ENCODE data around the gene EIF1AD. TPM values are rescaled to one million over a fixed set of nuclear protein-coding genes. Genes with fewer than 3 reads are reported as not detected.
"Not testable (repeated sequence)": the region's sequence is repeated elsewhere in the genome, so short reads cannot be mapped to it uniquely, and the experiment has no call there.

EIF1AD gene, protein sequence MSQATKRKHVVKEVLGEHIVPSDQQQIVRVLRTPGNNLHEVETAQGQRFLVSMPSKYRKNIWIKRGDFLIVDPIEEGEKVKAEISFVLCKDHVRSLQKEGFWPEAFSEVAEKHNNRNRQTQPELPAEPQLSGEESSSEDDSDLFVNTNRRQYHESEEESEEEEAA
- 45.8 and 57.5 TPM in 2 replicates for total RNA-seq (2014; rRNA removed; shearing (Covaris generic))
- 22.9 and 28.0 TPM in 2 replicates for polyA plus RNA-seq (2015; cell fraction: cytosol; rRNA removed)
- 42.3 and 43.4 TPM in 2 replicates for polyA plus RNA-seq (2015; cell fraction: nucleus; rRNA removed)

DNA sequence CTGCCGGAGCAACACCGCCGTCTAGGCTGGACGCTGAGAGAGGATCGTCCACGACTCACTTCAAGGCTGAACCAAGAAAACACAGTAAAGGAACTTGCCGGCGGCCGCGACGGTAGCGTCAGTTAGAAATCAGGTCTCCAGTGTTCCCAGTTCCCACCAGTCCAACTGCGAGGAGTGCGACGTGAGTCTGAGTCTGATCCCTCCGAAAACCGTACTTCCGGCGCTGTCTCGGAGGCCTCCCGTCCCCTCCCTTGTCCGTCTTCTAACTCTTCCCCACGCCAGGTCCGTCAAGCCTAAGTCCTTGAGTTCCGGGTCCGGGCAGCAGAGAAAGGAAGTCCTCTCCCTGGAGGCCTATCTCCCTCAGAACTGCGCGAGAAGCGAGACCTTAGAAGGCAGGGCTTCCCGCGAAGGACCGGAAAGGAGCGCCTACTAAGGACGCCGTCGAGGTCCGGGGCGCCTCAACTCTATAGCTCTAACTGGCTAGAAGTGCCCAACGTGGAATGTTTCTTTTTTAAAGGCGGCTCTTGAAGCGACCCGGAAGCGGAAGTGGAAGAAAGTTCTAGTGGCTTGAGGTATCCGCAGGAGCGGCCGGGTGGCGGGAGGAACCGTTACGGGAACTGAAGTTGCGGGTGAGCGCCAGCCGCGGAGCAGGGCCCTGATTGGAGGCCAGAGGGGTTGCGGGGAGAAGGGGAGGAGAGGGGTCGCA, at the start of gene EIF1AD, which contains the start of gene BANF1:
TSS of gene EIF1AD (minus strand) at position 216 of the 706 bp plus-strand sequence. CDS start 1,768 bp downstream, outside the sequence.
TSS of gene BANF1 (plus strand) at position 562 of the 706 bp plus-strand sequence. CDS start 748 bp downstream, outside the sequence.
- DNase-seq (ENCODE audit: low read depth), result peak; percentile 98

DNA sequence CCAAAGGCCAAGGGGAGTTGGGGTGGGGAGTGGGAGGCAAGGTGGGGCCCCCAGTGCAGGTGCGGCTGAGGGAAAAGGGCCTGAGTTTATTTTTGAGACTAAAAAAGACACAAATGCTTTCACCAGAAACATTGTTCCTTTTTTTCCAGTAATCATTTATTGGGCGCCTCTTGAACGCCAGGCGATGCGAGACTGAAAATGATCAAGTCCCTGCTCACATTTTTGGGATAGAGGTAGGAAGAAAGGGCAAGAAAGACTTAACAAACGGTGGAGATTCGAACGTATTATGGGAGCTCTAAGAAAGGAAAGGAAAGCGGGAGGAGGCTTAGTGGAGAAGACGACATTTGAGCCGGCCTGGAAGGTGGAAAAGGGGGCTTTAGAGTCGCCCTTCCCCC, 49.4 kb upstream of the EIF1AD start:
- DNase-seq (ENCODE audit: low read depth), result no peak

DNA sequence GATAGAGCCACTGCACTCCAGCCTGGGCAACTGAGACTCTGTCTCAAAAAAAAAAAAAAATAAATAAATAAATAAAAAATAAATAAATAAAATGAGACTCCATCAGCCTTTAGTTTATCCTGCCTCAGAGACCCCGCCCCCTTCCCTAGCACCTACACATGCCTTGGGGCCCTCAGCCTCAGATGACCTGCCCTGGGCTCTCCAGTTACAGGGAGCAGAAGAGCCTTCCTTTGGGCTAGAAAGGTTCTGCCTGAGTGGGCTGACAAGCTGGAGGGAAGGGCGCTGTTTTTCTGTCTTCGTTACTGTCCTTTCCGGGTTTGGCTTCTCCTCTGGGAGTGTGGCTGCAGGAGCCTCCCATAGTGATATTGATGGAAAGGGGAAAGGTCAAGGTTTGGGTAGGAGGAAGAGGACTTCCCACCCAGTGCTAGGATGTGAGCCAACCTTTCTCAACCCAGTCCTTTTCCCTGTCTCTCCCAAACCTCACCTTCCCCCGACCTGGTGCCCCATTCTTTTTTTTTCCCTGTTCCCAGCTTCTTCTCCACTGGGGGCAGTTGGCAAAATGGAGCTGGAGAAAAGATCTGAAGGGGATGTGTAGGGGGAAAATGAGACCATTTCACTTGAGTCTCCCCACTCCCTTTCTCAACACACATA, 48.7 kb upstream of the EIF1AD start:
- no peak for DNase-seq (ENCODE audit: low read depth)

DNA sequence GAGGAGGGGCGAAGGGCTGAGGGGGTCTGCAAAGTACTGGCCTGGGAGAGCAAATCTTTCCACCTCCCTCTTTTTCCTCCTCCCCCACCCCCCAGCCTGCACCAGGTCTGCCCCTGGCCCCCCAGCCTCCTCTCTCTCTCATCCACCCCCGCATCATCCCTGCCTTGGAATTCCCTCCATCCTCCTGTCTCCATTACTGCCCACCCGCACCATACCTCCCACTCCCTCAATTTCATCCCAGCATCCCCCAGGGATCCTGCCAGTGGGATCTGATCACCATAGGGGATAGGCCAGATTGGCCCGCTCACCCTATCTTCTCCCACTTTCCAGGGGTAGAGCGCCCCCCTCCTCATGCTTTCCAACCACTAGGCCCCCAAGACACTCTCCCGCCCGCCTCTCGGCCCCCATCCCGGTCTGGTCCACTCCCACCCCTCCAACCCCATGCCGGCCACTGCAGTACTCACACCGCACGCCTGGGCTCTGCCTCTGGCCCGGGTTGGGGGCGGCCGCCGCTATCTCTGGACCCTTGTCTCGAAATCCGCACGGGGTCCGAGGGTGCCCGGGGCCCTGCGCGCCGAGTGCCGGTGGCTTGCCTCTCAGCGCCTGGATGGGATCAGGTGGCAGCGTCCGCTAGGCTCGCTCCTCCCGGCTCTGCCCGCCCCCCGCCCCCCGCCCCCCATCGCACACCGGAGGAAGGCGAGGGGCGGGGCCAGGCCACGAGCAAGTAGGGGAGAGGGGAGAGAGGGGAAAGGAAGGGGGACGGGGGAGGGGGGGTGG, 46.8 kb upstream of the EIF1AD start, which contains the start of gene GAL3ST3:
TSS of gene GAL3ST3 (minus strand) at position 615 of the 777 bp plus-strand sequence. CDS start 3,746 bp downstream, outside the sequence.
- DNase-seq (ENCODE audit: low read depth), result no peak

DNA sequence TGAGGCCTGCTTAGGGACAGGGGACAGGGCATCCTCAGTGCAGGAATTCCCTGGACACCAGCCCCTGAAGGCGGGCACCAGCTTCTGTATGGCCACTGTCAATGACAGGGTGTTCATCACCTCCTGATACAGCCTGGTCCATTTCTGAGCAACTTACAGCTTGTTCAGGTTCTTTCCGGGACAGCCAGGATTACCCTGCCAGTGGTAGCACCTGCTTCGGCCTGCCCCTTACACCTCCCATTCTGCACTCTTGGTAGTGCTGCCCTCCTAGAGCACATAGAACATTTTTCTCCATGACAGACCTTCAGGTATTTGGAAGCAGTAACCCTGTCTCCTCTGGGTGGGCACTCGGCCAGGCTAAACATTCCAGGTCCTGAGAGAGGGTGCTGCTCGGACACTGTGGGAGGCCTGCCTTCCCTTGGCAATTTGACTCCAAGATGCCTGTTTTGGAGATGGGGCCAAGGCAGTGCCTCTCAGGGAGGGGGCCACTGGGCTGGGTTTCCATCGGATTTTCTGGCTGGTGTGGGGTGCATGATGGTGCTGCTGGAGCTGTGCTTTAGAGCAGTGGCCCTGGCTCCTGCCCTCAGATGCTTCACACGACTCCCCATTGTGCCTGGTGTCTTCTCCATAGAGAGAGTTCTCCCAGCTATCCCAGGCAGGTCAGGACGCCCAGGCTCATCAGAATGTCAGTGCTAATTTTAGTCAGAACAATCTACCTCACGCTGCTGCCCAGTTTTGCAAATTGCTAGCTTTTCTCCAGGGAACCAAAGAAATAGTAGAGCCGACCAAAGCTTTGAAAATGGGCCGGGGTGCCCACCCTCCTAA, 45.8 kb upstream of the EIF1AD start:
- no peak for DNase-seq (ENCODE audit: low read depth)

DNA sequence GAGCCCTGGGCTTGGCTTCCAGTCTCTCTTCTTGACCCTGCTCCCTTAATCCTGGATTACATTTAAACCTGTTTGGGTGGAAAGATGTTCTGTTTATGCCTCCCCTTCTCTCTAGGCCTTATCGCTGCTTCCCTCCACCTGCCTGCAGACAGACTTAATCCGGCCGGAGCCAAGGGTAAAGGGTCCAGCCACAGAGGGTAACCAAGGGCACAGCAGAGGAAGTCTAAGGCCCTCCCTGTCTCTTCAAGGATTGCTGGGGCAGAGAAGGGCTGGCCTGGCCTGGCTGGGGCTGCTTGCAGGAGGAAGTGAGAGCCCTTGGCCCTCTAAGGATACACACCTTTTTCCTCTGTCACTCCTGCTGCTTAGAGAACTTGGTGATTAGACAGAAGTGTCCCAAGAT, 44.9 kb upstream of the EIF1AD start:
- no peak for DNase-seq (ENCODE audit: low read depth)

DNA sequence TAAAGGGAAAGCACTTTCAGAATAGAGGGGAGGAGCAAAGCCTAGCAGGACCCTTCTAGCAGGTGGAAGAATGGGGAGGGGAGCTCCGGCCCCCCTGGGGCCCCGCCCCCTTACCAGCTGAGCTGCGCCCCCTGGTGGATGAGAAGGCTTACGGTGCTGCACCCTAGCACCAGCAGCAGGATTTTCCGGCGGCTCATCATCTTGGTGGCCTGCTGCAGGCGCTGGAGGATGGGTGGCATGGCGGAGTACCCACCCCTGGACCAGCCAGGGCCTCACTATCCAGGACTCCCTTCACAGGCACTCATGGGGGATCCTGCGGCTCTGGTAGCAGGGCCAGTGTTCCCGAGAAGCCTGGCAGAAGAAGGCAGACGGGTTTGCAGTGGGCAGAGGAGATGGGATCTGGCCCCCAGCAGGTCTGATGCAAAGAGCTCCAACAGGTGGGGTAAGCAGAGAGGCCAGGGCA, 43.3 kb upstream of the EIF1AD start:
- peak; percentile 58 for DNase-seq (ENCODE audit: low read depth)

DNA sequence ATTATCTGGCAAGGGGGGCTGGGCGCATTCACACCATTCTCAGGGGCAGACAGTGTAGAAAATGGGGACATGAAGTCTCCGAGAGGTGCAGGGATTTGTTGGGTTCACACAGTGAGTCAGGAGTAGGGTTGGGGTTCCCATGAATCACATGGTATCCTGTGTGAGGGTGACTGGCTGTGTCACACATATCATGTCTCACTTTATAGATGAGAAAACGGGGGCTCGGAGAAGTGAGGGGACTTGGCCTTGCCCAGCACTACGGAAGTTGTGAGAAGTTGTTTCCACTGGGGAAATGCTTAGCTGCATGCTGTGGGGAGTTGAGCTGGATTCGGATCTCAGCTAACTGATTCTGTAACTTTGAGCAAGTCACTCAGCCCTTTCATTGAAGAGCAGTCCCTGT, 42.8 kb upstream of the EIF1AD start:
- no peak for DNase-seq (ENCODE audit: low read depth)

DNA sequence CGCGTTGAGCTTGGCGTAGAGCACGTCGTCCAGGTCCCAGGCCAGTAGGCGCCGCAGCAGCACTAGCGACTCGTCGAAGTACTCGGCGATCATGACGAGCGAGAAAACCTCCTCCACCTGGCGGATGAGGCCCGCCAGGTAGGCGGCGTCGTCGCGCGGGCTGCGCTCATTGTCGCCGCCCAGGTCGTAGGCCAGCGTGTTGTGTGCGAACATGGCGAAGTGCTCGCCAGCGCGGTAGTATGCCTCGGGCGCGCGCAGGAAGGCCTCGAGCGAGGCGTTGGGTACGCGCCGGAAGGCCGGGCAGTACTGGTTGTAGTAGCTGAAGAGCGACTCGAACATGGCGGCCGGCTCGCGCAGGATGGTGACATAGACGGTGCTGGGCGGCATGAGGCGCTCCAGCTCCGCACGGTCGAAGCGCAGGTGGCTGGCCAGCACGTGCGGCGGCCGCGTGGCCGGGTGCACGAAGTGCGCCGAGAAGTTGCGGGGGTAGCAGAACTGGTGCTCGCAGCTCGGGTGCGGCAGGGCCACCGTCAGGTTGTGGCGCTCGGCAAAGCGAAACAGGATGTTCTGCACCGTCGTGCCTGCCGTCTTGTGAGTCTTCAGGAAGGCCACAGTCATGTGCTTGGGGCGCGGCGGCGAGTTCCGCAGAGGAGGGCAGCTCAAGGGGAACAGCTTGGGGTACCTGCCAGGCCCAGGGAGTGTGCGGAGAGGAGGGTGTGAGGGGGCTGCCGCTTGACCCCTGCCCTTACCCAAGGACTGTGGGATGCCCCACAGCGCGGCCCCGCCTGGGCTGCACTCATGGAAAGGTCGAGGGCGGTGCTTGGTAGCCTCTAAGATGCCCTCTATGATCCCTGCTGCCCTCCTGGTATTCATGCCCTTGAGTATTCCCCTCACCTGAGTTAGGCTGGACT, 41.3 kb upstream of the EIF1AD start:
- DNase-seq (ENCODE audit: low read depth), result no peak

DNA sequence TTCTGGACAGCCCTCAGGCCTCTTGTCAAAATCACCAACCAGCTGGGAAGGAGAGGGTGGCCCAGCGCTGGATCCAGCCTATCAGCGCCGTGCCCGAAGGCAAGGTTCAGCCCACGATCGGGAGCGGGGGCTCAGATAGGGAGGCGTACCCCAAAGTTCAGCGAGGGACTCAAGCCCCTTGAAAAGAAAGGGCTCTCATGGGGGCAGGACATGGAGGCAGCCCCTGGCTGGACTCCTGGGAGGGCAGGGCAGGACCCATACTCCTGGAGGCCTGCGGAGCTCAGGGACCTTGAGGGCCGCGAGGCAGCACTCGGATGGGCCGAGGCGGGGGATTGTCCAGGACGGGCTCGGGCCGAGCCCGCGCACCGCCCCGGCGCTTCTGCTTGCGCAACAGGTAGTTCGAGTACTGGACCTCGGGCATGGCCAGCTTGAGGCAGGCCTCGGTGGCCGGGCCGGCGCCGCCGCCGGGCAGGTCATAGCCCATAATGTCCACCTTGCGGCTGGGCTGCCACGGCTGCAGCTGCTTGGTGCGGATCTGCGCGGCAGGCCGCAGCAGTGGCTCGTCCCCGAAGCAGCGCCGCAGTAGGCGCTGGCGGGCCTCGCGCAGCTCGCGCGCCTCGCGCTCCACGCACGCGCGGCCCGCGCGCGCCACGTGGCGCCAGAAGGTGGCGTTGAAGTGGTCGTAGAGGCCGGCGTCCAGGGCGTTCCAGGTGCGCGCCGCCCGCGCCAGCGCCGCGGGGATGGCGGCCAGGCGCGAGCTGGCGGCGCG, 40.5 kb upstream of the EIF1AD start:
- no peak for DNase-seq (ENCODE audit: low read depth)

DNA sequence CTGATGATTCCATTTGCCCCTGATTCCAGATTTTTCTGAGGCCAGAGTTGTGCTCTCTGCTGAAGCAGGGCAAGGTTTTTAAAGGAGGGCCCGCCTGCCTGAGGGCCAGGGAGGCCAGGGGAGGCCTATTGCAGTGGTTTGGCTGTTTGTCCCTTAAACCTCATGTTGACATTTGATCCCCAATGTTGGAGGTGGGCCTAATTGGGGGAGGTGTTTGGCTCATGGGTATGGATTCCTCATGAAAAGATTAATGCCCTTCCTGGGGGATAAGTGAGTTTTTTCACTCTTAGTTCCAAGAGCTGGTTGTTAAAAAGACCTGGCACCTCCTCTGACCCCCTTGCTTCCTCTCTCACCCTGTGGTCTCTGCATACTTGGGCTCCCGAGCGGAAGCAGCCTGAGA, 37.8 kb upstream of the EIF1AD start:
- no peak for DNase-seq (ENCODE audit: low read depth)

DNA sequence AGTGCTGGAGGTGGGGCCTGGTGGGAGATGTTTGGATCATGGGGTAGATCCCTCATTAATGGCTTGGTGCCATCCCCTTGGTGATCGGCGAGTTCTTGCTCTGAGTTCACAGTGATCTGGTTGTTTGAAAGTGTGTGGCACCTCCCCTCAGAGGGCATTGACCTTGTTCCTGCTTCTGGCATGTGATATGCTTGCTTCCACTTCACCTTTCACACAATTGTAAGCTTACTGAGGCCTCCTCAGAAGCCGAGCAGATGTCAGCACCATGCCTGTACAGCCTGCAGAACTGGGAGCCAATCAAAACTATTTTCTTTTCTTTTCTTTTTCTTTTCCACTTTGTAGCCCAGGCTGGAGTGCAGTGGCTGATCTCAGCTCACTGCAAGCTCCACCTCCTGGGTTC, 35.4 kb upstream of the EIF1AD start:
- DNase-seq (ENCODE audit: low read depth), result no peak

DNA sequence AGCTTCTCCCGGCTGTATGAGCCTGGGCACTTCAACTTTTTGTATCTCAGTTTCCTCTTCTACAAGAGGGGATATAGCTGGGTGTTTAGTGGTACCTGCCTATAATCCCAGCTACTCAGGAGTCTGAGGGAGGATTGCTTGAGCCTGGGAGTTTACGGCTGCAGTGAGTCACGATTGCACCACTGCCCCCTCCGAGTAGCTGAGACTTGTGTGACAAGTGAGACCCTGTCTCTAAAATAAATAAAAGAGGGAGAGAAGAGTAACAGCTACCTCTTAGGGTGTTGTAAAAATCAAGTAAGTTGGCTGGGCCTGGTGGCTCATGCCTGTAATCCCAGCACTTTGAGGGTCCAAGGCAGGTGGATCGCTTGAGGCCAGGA, 34.4 kb upstream of the EIF1AD start:
- DNase-seq (ENCODE audit: low read depth), result no peak

DNA sequence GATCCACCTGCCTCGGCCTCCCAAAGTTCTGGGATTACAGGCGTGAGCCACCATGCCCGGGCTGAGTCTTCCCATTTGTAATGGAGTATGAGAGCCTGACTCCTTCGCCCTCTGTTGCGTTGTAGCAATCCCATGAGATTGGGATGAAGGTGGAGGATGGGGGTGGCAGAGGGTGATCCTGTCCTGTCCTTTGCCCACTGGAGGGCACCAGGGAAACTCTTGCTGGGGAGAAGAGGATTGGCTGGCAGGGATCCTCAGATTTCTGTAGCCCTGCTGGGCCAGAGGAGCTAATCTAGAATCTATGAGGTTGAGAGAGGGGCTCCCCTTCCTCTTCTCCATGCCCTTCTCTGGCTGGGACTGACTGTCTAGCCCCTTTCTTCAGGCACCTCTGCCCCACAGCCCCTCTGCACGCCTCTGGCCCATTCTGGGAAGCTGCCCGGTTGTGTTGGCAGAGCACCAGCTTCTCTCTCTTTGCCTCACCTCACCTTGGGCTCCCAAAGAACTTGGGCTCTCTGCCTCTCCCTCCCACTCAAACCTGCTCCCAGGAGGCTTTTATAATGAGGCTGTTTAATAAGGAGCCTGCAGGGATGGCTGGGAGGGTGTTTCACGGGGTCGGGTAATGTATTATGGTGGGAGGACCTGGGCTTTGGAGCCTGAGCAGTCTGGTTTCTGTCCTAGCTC, 33.8 kb upstream of the EIF1AD start:
- DNase-seq (ENCODE audit: low read depth), result no peak

DNA sequence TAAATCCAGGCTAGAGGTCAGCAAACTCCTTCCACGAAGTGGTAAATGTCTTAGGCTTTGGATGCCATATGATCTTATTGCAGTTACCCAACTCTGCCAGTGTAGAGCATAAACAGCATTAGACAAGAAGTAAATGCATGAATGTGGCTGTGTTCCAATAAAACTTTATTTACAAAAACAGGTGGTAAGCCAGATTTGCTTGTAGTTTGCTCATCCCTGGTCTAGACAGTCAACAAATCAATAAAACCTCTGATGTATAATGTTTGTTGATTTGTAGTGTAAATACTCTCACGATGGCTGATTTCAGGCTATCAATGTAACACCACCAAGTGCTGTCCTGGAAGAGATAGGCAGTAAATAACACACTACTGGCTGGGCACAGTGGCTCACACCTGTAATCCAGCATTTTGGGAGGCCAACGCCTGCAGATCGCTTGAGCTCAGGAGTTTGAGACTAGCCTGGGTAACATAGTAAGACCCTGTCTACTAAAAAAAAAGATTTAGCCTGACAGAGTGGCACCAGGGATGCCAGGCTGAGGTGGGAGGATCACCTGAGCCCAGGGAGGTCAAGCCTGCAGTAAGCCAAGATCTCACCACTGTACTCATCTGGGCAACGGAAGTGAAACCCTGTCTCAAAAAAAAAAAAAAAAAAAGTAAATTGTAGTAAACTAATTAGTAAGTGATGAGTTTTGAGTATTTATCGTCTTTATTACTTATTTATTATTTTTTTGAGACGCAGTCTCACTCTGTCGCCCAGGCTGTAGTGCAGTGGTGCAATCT, 31.2 kb upstream of the EIF1AD start:
- no peak for DNase-seq (ENCODE audit: low read depth)

DNA sequence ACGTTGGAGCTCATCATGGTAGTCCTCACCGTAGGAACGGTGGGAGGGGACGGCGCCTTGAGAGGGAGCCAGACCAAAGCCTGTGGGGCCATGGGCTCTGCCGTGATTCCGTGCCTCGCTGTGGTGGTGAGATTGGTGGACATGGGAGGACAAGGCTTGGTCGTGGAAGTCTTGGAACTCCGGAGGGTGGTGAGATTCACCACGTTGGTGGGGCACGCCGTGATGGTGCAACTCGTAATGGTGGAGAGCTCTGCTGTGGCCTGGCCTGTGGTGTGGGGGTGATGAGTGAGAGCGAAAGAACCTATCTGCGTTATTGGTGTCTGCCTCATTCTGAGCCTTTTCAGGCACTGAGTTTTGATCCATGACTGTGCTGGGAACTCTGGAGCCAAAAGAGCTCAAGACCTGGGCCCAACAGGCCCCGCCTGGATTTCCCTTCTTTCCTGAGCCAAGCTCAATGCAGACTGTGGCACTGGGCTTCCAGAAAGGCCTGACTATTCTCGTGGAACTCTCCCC, 24.1 kb upstream of the EIF1AD start, which contains the start of gene CATSPER1:
TSS of gene CATSPER1 (minus strand) at position 463 of the 513 bp plus-strand sequence. CDS start at position 363, 100 bp downstream.
- DNase-seq (ENCODE audit: low read depth), result no peak

DNA sequence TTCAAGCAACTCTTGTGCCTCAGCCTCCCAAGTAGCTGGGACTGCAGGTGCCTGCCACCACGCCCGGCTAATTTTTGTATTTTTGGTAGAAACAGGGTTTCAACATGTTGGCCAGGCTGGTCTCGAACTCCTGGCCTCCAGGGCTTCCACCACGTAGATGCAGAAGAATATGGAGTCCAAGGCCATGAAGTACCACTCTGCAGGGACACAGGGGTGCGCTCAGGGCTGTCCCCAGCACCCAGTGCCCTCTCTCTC, 21.2 kb upstream of the EIF1AD start:
- DNase-seq (ENCODE audit: low read depth), result not testable (repeated sequence)

Measured in HT1080 (cell line).